NT2/D1 (cell line): Measurements from ENCODE around the gene PSKH1.

ENCODE experiments used
- YY1 ChIP-seq: IDR thresholded peaks from 2 replicates; pipeline ENCODE4 v1.6.1; 2011; ENCODE audit not compliant: insufficient read length, insufficient read depth
- ZNF274 ChIP-seq: IDR thresholded peaks from 2 replicates; pipeline ENCODE4 v1.6.1; 2011; ENCODE audit warnings: mild to moderate bottlenecking, low read depth, low read length

DNA sequence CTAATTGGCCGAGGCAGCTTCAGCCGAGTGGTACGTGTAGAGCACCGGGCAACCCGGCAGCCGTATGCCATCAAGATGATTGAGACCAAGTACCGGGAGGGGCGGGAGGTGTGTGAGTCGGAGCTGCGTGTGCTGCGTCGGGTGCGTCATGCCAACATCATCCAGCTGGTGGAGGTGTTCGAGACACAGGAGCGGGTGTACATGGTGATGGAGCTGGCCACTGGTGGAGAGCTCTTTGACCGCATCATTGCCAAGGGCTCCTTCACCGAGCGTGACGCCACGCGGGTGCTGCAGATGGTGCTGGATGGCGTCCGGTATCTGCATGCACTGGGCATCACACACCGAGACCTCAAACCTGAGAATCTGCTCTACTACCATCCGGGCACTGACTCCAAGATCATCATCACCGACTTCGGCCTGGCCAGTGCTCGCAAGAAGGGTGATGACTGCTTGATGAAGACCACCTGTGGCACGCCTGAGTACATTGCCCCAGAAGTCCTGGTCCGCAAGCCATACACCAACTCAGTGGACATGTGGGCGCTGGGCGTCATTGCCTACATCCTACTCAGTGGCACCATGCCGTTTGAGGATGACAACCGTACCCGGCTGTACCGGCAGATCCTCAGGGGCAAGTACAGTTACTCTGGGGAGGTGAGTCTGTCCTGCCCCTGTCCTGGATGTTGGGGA is 16.1 kb downstream of the PSKH1 start:
- TF ChIP-seq YY1 (no peak), ZNF274 (no peak)
